ENCODE data around the gene GREB1L. TPM values are rescaled to one million over a fixed set of nuclear protein-coding genes. Genes with fewer than 3 reads are reported as not detected.

Gene GREB1L
- total RNA-seq, 2 experiments from 2014 or later: not detected

- Mint-ChIP-seq H3K36me3 (ENCODE audit: low read depth) (no peaks in the 10 kb centered on the region), H3K27ac (no peak overlapping the region), H3K9me3 (ENCODE audit: low read depth) (no peaks in the 10 kb centered on the region), H3K4me3 (no peak overlapping the region), H3K27me3 (no peaks in the 10 kb centered on the region), H3K4me1 (no peaks in the 10 kb centered on the region)
- DNase-seq (no peak), ATAC-seq (no peak)
- intact Hi-C loops (cut with DNase I, micrococcal nuclease): no loop called here
- ChIA-PET CTCF (interaction anchor here (0.6 kb wide), 1 partner anchor 395 kb away, joined by 3 read pairs; no protein-coding TSS in a partner anchor), POLR2A (no interaction called here)
Measured at GRCh38 chr18:21218862-21219261, 23.2 kb upstream of the GREB1L start.

GRCh38 chr18:21230436-21230835, 11.6 kb upstream of the GREB1L start:
- ATAC-seq: no peak
- intact Hi-C loops (cut with DNase I, micrococcal nuclease): no loop called here
- Mint-ChIP-seq H3K27ac (no peak overlapping the region), H3K4me3 (no peak overlapping the region), H3K9me3 (ENCODE audit: low read depth) (no peaks in the 10 kb centered on the region), H3K36me3 (ENCODE audit: low read depth) (no peaks in the 10 kb centered on the region), H3K27me3 (no peaks in the 10 kb centered on the region), H3K4me1 (no peaks in the 10 kb centered on the region)
- POLR2A ChIA-PET: no interaction called here
- CTCF ChIA-PET: no interaction called here
- DNase-seq: no peak

GRCh38 chr18:21241301-21242048, 557 bp upstream of the GREB1L start:
- H3K9me3 Mint-ChIP-seq (ENCODE audit: low read depth): no peaks in the 10 kb centered on the region
- DNase-seq: peak; percentile 4
- H3K36me3 Mint-ChIP-seq (ENCODE audit: low read depth): no peaks in the 10 kb centered on the region
- no peak for ATAC-seq
- intact Hi-C loops (cut with DNase I, micrococcal nuclease): loop anchor here in 1 of 2 experiments (5.0 to 10.0 kb wide), 3 partner anchors 53 to 926 kb away; partner anchors contain the start of genes GATA6 and ROCK1
- ChIA-PET POLR2A (no interaction called here), CTCF (no interaction called here)
- no peak overlapping the region for H3K27ac Mint-ChIP-seq
- H3K27me3 Mint-ChIP-seq: peaks cover 51% of the 10 kb centered on the region
- H3K4me1 Mint-ChIP-seq: peaks cover 5% of the 10 kb centered on the region
- H3K4me3 Mint-ChIP-seq: no peak overlapping the region

GRCh38 chr18:21242780-21243401, 859 bp downstream of the GREB1L start:
- DNase-seq (peak; percentile 5), ATAC-seq (no peak)
- H3K27ac Mint-ChIP-seq: no peak overlapping the region
- H3K4me3 Mint-ChIP-seq: peak overlapping the region; percentile 33
- ChIA-PET POLR2A (no interaction called here), CTCF (interaction anchor here (0.5 kb wide), 1 partner anchor 204 kb away, joined by 3 read pairs; no protein-coding TSS in a partner anchor)
- H3K36me3 Mint-ChIP-seq (ENCODE audit: low read depth): no peaks in the 10 kb centered on the region
- H3K27me3 Mint-ChIP-seq: peaks cover 50% of the 10 kb centered on the region
- H3K4me1 Mint-ChIP-seq: peaks cover 5% of the 10 kb centered on the region
- no peaks in the 10 kb centered on the region for H3K9me3 Mint-ChIP-seq (ENCODE audit: low read depth)
- intact Hi-C loops (cut with DNase I, micrococcal nuclease): loop anchor here in 1 of 2 experiments (5.0 to 10.0 kb wide), 3 partner anchors 52 to 924 kb away; partner anchors contain the start of genes GATA6 and ROCK1

- ChIA-PET POLR2A (interaction anchor here (0.6 kb wide), 1 partner anchor 249 kb away, joined by 3 read pairs; no protein-coding TSS in a partner anchor), CTCF (interaction anchor here (1.2 kb wide), 1 partner anchor 9 kb away, joined by 4 read pairs; no protein-coding TSS in a partner anchor)
Measured at GRCh38 chr18:21254576-21254975, 12.5 kb downstream of the GREB1L start.

GRCh38 chr18:21255211-21255610, 13.2 kb downstream of the GREB1L start:
- ChIA-PET CTCF (interaction anchor here (1.2 kb wide), 1 partner anchor 10 kb away, joined by 4 read pairs; no protein-coding TSS in a partner anchor), POLR2A (no interaction called here)
- no peak for DNase-seq
- H3K4me3 Mint-ChIP-seq: no peak overlapping the region
- H3K27ac Mint-ChIP-seq: no peak overlapping the region
- H3K36me3 Mint-ChIP-seq (ENCODE audit: low read depth): no peaks in the 10 kb centered on the region
- no peaks in the 10 kb centered on the region for H3K9me3 Mint-ChIP-seq (ENCODE audit: low read depth)
- peaks cover 7% of the 10 kb centered on the region for H3K27me3 Mint-ChIP-seq
- no peak for ATAC-seq
- no peaks in the 10 kb centered on the region for H3K4me1 Mint-ChIP-seq
- intact Hi-C loops (cut with DNase I, micrococcal nuclease): no loop called here

More at GRCh38 chr18:21254576-21254975, 12.5 kb downstream of the GREB1L start:
- no peak overlapping the region for H3K4me3 Mint-ChIP-seq
- DNase-seq (no peak), ATAC-seq (no peak)
- H3K36me3 Mint-ChIP-seq (ENCODE audit: low read depth): no peaks in the 10 kb centered on the region
- H3K9me3 Mint-ChIP-seq (ENCODE audit: low read depth): no peaks in the 10 kb centered on the region
- no peaks in the 10 kb centered on the region for H3K4me1 Mint-ChIP-seq
- peaks cover 10% of the 10 kb centered on the region for H3K27me3 Mint-ChIP-seq
- intact Hi-C loops (cut with DNase I, micrococcal nuclease): no loop called here
- H3K27ac Mint-ChIP-seq: no peak overlapping the region

- H3K4me1 Mint-ChIP-seq: no peaks in the 10 kb centered on the region
- CTCF ChIA-PET: no interaction called here
- DNase-seq (no peak), ATAC-seq (no peak)
- no peak overlapping the region for H3K27ac Mint-ChIP-seq
- H3K27me3 Mint-ChIP-seq: peaks cover 7% of the 10 kb centered on the region
- intact Hi-C loops (cut with DNase I, micrococcal nuclease): no loop called here
- H3K9me3 Mint-ChIP-seq (ENCODE audit: low read depth): no peaks in the 10 kb centered on the region
- H3K36me3 Mint-ChIP-seq (ENCODE audit: low read depth): no peaks in the 10 kb centered on the region
- H3K4me3 Mint-ChIP-seq: no peak overlapping the region
- POLR2A ChIA-PET: no interaction called here
Measured at GRCh38 chr18:21257386-21257785, 15.4 kb downstream of the GREB1L start.

GRCh38 chr18:21260621-21261020, 18.6 kb downstream of the GREB1L start:
- Mint-ChIP-seq H3K36me3 (ENCODE audit: low read depth) (no peaks in the 10 kb centered on the region), H3K4me3 (no peak overlapping the region), H3K27ac (no peak overlapping the region), H3K9me3 (ENCODE audit: low read depth) (no peaks in the 10 kb centered on the region), H3K4me1 (no peaks in the 10 kb centered on the region), H3K27me3 (peaks cover 7% of the 10 kb centered on the region)
- ChIA-PET CTCF (no interaction called here), POLR2A (no interaction called here)
- intact Hi-C loops (cut with DNase I, micrococcal nuclease): no loop called here
- ATAC-seq (no peak), DNase-seq (no peak)

GRCh38 chr18:21261352-21261751, 19.3 kb downstream of the GREB1L start:
- Mint-ChIP-seq H3K9me3 (ENCODE audit: low read depth) (no peaks in the 10 kb centered on the region), H3K4me3 (no peak overlapping the region), H3K27me3 (peaks cover 3% of the 10 kb centered on the region), H3K27ac (no peak overlapping the region), H3K4me1 (no peaks in the 10 kb centered on the region), H3K36me3 (ENCODE audit: low read depth) (no peaks in the 10 kb centered on the region)
- DNase-seq (no peak), ATAC-seq (no peak)
- ChIA-PET POLR2A (no interaction called here), CTCF (no interaction called here)
- intact Hi-C loops (cut with DNase I, micrococcal nuclease): no loop called here

GRCh38 chr18:21262244-21262643, 20.2 kb downstream of the GREB1L start:
- H3K4me1 Mint-ChIP-seq: no peaks in the 10 kb centered on the region
- H3K27ac Mint-ChIP-seq: no peak overlapping the region
- CTCF ChIA-PET: no interaction called here
- H3K36me3 Mint-ChIP-seq (ENCODE audit: low read depth): no peaks in the 10 kb centered on the region
- no peaks in the 10 kb centered on the region for H3K9me3 Mint-ChIP-seq (ENCODE audit: low read depth)
- ATAC-seq (no peak), DNase-seq (no peak)
- peaks cover 3% of the 10 kb centered on the region for H3K27me3 Mint-ChIP-seq
- intact Hi-C loops (cut with DNase I, micrococcal nuclease): no loop called here
- POLR2A ChIA-PET: no interaction called here
- H3K4me3 Mint-ChIP-seq: no peak overlapping the region

GRCh38 chr18:21262979-21263378, 20.9 kb downstream of the GREB1L start:
- Mint-ChIP-seq H3K27me3 (peaks cover under 1% of the 10 kb centered on the region), H3K4me1 (no peaks in the 10 kb centered on the region), H3K4me3 (no peak overlapping the region), H3K27ac (no peak overlapping the region), H3K9me3 (ENCODE audit: low read depth) (no peaks in the 10 kb centered on the region), H3K36me3 (ENCODE audit: low read depth) (no peaks in the 10 kb centered on the region)
- DNase-seq: no peak
- CTCF ChIA-PET: no interaction called here
- no peak for ATAC-seq
- POLR2A ChIA-PET: no interaction called here
- intact Hi-C loops (cut with DNase I, micrococcal nuclease): no loop called here

GRCh38 chr18:21264651-21265050, 22.6 kb downstream of the GREB1L start:
- Mint-ChIP-seq H3K4me1 (no peaks in the 10 kb centered on the region), H3K27me3 (peaks cover 3% of the 10 kb centered on the region), H3K4me3 (no peak overlapping the region), H3K9me3 (ENCODE audit: low read depth) (no peaks in the 10 kb centered on the region), H3K27ac (no peak overlapping the region), H3K36me3 (ENCODE audit: low read depth) (no peaks in the 10 kb centered on the region)
- no peak for DNase-seq
- CTCF ChIA-PET: no interaction called here
- POLR2A ChIA-PET: no interaction called here
- intact Hi-C loops (cut with DNase I, micrococcal nuclease): no loop called here
- no peak for ATAC-seq
